Superior temporal gyrus (tissue), 1 donor: ENCODE results near the gene PRRT4.

Experiments
- DNase-seq: peaks from one replicate; pipeline ENCODE4 v3.0.0-alpha.2; 2016; ENCODE audit errors: extremely low spot score

PRRT4 gene

DNA sequence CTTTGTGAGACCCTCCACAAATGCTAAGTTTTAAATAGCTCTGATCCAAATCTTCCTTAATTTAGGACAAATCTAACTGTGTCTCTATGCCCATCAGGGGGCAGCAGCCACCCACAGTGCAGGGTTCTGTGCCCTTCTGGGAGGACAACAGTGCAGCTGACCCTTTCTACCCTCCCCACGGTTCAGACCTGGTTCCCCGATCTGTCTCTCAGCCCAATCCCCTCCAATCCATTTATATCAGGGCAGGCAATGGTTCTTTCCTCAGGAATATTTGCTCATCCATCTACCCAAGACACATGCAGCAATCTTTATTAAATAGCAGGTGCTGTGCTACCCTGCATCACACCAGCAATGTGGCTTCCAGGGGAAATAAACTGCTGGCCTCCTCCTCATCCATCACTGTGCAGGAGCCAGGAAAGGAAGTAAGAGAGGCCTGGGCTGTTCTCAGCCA, 13.8 kb downstream of the PRRT4 start:
- DNase-seq: peak; percentile 77

DNA sequence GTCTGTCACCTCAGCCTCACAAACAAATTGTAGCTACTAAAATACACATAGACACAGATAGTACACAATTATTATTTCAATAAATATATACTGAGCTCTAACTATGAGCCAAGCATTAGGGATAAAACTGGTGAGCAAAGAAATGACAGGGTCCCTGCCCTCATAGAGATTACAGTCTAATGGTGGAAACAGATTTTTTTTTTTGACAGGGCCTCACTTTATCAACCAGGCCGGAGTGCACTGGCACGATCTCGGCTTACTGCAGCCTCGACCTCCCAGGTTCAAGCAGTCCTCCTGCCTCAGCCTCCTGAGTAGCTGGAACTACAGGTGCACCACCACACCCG, 17.1 kb downstream of the PRRT4 start:
- no peak for DNase-seq

GRCh38 chr7:128343554-128344430, 17.7 kb downstream of the PRRT4 start, which contains the start of gene RBM28:
Gene RBM28, minus strand, starts transcription at chr7:128343908. Its CDS starts 115 bp downstream, at chr7:128343793.
- peak; percentile 97 for DNase-seq

GRCh38 chr7:128341733-128342132, 19.8 kb downstream of the PRRT4 start:
- DNase-seq: no peak

DNA sequence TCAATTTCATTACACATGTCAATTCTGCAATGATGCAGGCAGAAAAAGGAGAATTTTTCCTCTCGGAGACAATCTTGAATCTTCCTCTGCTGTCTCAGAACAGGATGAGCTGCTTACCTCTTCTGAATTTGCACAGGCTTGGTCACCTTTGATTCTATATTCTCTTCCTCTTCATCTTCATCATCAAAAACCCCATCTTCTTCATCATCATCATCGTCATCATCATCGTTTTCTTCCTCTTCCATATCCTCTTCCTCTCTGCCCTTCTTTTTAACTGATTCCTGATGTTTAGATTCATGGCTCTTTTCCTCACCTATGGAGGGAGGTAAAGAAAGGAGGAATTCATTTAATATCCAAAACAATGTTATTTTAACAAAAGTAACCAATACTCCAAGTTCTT, 25.8 kb downstream of the PRRT4 start:
- no peak for DNase-seq

DNA sequence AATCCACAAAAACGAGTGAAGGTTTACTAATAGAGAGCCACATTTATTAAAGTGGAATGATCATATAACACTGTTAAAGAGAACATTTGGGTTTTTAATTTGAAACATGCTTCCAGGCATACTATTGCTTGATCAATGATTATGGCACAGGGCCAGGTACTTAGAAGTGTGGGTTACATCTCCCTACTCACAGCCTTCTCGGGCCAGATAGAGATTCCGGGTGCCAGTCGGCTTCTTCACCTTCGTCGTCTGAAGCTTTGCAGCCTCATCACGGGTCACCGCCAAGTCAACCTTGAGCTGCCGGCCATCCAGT, 37.2 kb downstream of the PRRT4 start:
- DNase-seq: no peak

DNA sequence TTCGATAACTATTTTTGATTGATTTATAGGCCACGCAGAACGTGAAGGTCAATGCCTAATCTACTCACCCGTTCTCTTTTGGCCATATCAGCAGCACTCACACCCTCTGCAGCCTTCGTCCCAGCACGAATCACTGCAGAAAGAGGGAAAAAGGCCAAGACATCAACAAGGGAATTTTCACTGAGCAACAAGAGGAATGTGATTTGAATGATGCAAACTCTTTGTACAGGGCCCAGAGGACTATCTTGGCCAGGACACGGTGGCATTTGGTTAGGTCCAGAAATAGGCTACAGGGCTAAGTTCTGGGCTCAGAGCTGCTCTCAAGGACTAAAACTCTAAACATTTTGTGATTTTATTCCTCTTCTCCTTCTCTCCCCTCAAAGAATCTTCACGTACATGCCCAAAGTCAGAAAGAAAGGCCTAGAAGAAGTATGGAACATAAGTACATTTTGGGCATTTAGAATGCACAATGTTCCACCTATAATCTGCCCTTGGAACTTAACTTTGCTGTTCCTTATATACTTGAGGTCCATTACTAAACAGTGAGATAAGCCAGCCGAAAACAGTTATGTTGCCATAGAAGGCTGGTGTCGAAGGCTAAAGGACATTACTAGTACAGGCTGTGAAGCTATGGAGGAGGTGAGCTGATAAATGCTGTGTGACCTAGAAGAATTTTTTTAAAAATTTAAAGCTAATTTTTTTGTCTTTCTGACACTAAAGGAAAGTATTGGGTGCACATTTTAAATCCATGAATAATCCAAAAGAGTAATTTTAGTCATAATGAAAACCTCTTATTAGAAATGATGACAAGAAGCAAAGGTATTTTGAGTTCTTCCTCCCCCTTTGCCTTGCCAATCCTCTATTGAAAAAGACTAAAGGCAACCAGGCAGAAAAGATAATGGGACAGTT, 37.8 kb downstream of the PRRT4 start:
- DNase-seq: no peak

DNA sequence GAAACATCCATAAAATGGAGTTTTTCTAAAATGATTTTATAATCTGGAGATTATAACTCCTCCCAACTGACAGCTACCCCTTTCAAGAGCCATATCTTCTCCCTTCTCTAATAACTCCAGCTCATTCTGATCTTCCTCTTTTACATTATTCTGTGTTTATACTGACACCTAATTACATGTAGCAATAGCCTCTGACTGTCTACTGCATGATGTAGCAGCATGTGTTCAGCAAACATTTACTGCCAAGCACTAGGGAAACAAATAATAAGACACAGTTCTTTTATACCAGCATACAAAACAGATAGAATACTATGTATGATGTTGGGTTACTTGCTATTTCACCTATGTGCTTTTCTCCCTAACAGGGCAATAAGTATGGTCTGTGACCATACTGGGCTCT, 38.5 kb downstream of the PRRT4 start:
- no peak for DNase-seq

DNA sequence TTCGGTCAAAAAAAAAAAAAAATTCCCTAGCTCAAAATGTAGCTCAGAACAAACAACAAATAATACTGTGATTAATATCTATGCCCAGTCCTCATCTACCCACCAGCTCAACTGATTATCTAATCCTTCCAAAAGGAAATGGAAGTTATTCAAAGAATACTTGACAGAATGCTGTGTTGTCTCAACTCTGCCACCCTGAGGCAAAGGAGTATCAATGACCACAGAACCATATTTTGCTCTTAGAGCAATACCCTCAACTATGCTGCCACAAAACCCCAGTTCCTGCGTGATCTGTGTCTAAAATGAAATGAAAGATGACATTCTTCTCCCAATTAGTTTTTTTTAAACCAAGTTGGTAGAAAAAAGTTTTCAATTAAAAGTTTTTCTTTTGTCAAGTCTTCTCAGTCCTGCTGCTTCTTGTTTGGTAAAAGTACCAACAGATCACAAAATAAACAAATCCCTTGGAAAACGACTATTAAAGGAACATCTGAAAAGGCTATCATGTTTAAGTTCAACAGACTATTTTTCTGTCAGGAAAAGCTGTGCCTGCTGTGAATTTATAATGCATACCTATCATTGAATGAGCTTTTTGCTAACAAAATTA, 39.3 kb downstream of the PRRT4 start:
- DNase-seq: peak; percentile 65

DNA sequence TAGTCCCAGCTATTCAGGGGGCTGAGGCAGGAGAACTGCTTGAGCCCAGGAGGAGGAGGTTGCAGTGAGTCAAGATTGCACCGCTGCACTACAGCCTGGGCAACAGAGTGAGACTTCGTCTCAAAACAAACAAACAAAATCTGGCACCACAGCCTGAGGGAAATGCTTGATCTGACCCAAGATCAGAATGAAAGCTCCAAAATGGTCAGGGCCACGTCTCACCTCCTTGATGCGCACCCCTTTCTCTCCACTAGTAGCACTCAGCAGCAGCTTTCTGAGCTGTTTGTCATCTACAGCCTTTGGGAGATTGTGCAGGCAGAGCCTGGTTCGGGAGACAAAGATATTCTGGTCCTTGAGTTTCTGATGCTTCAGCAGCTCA, 40.5 kb downstream of the PRRT4 start:
- no peak for DNase-seq

DNA sequence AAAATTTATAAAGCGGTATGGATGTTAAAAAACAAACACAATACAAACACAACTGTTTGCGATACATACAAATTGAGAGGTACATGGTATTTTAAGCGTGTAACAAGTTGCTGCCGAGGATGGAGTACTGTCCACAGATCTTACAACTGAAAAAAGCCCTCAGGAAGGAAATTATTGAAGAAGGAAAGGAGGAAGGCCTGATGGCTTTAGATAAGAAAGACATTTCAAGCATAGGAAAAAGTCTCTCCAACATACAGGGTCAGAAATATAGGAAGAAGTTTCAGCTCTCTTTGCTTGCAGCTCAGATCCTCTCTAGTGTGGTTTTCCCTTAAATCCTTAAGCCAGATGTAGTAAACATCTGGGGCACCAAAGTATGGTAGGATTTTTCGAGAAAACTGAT, 42.8 kb downstream of the PRRT4 start:
- DNase-seq: no peak

DNA sequence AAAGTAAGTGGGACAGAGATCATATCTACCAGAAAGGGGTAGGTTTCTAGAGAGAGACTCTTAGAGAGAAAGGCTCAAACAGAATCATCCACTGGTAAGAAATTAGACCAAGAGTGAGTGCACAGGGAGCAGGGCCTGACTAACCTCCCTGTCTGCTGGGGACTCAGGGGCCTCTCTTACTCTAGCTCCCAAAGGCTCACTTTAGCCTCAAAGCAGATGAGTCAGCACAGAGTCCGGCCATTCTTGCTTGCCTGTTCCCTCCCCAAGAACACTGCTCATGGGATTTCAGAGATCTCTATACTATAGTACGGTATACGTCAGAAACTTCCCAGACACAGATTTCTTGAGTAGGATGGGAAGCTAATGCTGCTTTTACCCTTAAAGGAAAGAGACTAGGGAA, 50.5 kb downstream of the PRRT4 start:
- no peak for DNase-seq

DNA sequence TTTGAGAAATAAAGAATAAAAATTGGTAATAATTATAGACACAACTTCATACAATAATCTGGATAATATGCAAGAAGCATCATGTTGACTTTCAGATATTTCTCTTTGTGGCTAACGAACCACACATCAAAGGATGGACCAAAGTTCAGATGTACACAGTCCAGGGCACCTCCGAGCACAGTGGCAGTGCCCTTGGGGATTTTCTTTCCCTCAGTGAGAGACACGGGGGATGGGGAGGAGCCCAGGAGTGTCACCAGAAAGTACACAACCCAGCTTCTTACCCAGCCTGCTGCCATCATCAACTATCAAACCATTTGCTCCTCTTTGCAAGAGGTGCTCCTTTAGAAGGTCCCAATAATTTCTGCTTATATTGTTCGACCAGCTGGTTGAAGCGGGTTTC, 51.0 kb downstream of the PRRT4 start:
- no peak for DNase-seq

DNA sequence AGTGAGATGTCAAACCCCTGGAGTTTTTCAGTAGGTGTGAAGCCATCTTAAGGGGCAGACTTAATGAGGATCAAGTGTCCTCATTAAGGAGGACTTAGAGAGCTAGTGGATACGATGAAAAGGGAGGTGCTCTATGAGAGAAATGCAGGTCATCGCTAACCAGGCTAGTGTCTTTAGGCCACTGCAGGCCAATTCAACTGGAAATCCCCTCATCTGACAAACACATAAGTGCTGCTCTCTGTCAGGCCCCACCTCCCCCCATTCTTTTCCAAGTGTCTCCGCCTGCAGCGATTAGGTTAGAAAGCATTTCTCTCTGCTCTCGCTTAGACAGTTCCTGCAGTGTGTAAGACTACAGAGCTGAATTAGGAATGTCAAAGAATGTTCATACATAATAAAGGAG, 51.5 kb downstream of the PRRT4 start:
- DNase-seq: no peak

GRCh38 chr7:128309124-128309523, 52.4 kb downstream of the PRRT4 start:
- DNase-seq: no peak

DNA sequence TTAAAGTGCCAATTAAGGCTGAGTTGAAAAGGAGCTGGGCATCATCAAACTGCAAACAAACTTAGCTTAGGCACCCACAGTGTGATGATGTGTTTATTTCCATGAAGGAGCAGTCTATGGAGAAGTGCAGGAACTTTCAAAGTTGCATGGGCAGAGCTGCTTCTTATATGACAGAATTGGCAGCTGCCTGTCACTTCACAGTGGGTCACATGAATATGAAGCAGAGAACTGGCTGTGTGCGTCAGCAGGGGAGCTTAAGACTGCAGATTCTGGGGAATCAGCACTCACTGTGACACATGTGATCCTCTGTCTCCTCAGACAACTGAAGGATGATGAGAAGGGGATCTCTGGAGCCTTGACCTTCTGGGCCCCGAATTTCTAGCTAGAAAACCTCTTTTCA, 54.4 kb downstream of the PRRT4 start:
- DNase-seq: no peak

- peak; percentile 47 for DNase-seq
Measured at GRCh38 chr7:128304212-128304611, 57.3 kb downstream of the PRRT4 start.

GRCh38 chr7:128303643-128304042, 57.8 kb downstream of the PRRT4 start:
- DNase-seq: no peak

DNA sequence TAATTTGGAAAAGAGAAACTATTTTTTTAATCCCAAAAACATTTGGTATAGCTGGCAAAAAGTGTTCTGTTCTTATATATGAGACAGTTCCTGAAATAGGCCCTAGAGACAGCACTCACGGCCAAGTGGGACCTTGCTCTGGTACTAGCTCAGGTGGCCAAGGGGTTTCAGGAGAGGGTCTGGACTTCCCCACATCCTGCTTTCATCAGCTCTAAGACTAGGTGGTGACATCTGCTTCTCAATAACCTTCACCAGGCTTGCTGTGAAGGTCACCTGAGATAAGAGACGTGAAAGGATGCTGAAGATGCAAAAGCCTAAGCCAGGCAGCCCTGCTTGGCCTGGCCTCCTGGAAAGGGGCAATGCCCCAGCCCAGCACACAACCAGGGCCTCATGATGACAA, 58.4 kb downstream of the PRRT4 start:
- no peak for DNase-seq

GRCh38 chr7:128302139-128302538, 59.4 kb downstream of the PRRT4 start:
- DNase-seq: no peak
